ENCODE data around the gene MRM2. TPM values are rescaled to one million over a fixed set of nuclear protein-coding genes. Genes with fewer than 3 reads are reported as not detected.
"Not testable (repeated sequence)": the region's sequence is repeated elsewhere in the genome, so short reads cannot be mapped to it uniquely, and the experiment has no call there.

MRM2 gene
- total and polyA plus RNA-seq, 12 donors, result 16.8 to 36.7 (median 25.7) TPM

- no peak for DNase-seq
- Histone ChIP-seq H3K4me3 (no peak overlapping the region), H3K27ac (no peak overlapping the region), H3K4me1 (replicated peaks in 1 of 2) (no peaks in the 10 kb centered on the region), H3K9me3 (replicated peaks in 1 of 3) (no peaks in the 10 kb centered on the region), H3K27me3 (no peaks in the 10 kb centered on the region), H3K36me3 (replicated peaks in 1 of 2) (peaks cover 0 to 28% of the 10 kb centered on the region in 2 donors)
- WGBS, 4 donors, result 89 to 95% (median 92%) methylated on average over 7 to 10 of the region's 10 CpGs
- intact Hi-C loops (cut with DNase I), result no loop called here
- no peak for TF ChIP-seq CTCF (IDR thresholded peaks at IDR 0.05)
- TF ChIP-seq POLR2A (IDR thresholded peaks at IDR 0.05), result no peak
These were observed 28.0 kb upstream of the MRM2 start for GRCh38 chr7:2269991-2270460.

DNA sequence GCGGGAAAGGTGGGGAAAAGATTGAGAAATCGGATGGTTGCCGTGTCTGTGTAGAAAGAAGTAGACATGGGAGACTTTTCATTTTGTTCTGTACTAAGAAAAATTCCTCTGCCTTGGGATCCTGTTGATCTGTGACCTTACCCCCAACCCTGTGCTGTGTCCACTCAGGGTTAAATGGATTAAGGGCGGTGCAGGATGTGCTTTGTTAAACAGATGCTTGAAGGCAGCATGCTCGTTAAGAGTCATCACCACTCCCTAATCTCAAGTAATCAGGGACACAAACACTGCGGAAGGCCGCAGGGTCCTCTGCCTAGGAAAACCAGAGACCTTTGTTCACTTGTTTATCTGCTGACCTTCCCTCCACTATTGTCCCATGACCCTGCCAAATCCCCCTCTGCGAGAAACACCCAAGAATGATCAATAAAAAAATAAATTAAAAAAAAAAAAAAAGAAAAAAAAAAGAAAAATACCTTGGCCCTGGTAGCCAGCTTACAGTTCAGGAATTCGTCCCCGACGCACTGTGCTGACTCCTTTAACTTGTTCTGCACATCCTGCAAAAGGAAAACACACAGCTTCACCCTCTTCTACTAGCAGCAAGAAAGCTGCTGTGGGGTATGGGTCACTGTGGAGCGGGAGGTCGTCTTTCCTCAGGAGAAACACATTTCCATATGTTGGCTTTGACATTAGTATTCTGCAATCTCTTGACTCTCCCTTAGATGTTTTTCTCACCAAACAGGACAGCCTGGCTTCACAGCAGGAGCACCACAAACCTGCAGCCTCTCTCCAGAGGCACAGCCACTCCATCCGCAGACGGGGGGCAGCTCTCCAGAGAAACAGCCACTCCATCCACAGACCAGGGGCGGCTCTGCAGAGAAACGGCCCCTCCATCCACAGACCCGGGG lies 27.3 kb upstream of the MRM2 start:
- H3K27ac ChIP-seq; intact Hi-C loops (cut with DNase I): not testable (repeated sequence)

DNA sequence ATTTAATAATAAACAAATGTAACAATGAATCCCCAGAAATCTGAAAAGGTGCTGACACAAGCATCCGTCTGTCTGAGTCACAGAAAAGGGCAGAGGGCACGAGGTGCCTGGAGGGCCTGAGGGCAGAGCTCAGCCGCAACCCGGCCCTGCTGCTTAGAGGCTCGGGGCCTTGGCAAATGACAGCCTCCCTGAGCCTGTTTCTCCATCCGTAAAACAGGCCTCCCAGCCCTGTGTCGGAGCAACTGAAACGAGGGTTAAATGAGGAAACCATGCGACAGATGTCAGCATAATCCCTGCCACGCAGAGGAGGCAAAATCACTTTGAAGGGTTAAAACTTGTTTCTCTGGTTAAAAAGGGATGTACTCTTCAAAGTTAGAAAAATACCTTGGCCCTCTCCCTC lies 24.9 kb upstream of the MRM2 start:
- no peaks in the 10 kb centered on the region for H3K9me3 ChIP-seq (replicated peaks in 1 of 3)
- H3K27ac ChIP-seq, result no peak overlapping the region
- TF ChIP-seq POLR2A (IDR thresholded peaks at IDR 0.05) (no peak), CTCF (IDR thresholded peaks at IDR 0.05) (no peak)
- H3K4me3 ChIP-seq, result no peak overlapping the region
- WGBS, 4 donors, result 73 to 84% (median 81%) methylated on average over 10 of the region's 10 CpGs
- peaks cover 0 to 15% of the 10 kb centered on the region in 2 donors for H3K36me3 ChIP-seq (replicated peaks in 1 of 2)
- H3K4me1 ChIP-seq (replicated peaks in 1 of 2), result no peaks in the 10 kb centered on the region
- intact Hi-C loops (cut with DNase I), result no loop called here
- DNase-seq, result no peak
- H3K27me3 ChIP-seq, result no peaks in the 10 kb centered on the region

More for the DNA sequence above, 27.3 kb upstream of the MRM2 start:
- WGBS, 4 donors, result 74 to 79% (median 77%) methylated on average over 13 to 16 of the region's 18 CpGs
- H3K4me1 ChIP-seq (replicated peaks in 1 of 2); H3K4me3 ChIP-seq; DNase-seq; H3K9me3 ChIP-seq (replicated peaks in 1 of 3); H3K27me3 ChIP-seq: not testable (repeated sequence)
- peaks cover 0 to 22% of the 10 kb centered on the region in 2 donors for H3K36me3 ChIP-seq (replicated peaks in 1 of 2)

DNA sequence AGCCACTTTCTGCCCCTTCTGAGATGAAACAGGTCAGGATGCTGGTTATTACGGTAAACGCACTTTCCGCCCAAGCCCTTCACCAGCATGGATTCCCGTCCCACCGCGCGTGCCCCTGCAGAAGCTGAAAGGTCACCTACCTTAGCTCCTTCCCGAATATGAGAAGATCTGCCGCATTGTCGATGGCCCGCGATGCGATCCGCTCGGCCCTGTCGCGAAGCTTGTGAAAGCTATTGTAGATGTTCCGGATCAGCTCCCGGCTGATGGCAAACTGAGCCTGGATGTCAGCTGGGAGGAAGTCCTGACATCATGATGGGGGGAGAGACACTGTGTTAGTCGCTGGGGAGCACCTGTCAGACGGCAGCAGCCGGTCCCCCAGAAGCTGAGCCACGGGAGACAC lies 22.2 kb upstream of the MRM2 start:
- TF ChIP-seq CTCF (IDR thresholded peaks at IDR 0.05) (no peak), POLR2A (IDR thresholded peaks at IDR 0.05) (no peak)
- Histone ChIP-seq H3K27ac (no peak overlapping the region), H3K4me1 (replicated peaks in 1 of 2) (no peaks in the 10 kb centered on the region), H3K9me3 (replicated peaks in 1 of 3) (no peaks in the 10 kb centered on the region), H3K27me3 (no peaks in the 10 kb centered on the region), H3K4me3 (no peak overlapping the region), H3K36me3 (replicated peaks in 1 of 2) (no peaks in the 10 kb centered on the region)
- 96 to 97% (median 96%) methylated on average over 23 of the region's 23 CpGs for WGBS, 4 donors
- DNase-seq, result no peak
- intact Hi-C loops (cut with DNase I), result no loop called here

All from adrenal gland (tissue), 12 donors.